ENCODE results near the gene DNAH10. TPM values are rescaled to one million over a fixed set of nuclear protein-coding genes. Genes with fewer than 3 reads are reported as not detected.

DNAH10 gene
- polyA plus RNA-seq, 2 of the 4 experiments (the other 2 are of a cell fraction), result 0.14 to 0.39 TPM

- TF ChIP-seq SREBF2 (IDR thresholded peaks at IDR 0.05), result no peak
- TF ChIP-seq PBX3 (IDR thresholded peaks at IDR 0.05), result no peak
- TF ChIP-seq NFE2L2 (conservative IDR thresholded peaks at IDR 0.05; ENCODE audit: low read length), result no peak
- TF ChIP-seq JUNB (IDR thresholded peaks at IDR 0.05), result no peak
- TF ChIP-seq HES2 (IDR thresholded peaks at IDR 0.05), result no peak
- TF ChIP-seq MAFK (IDR thresholded peaks at IDR 0.05; ENCODE audit: partially characterized antibody), result no peak
- no peak for TF ChIP-seq CTCF (IDR thresholded peaks at IDR 0.05)
- TF ChIP-seq ZNF302 (CRISPR knock-in tag; IDR thresholded peaks at IDR 0.05), result no peak
Observed at GRCh38 chr12:123723011-123723410, 39.1 kb upstream of the DNAH10 start (continued).

GRCh38 chr12:123723765-123724164, 38.3 kb upstream of the DNAH10 start:
- ATAC-seq (no peak), DNase-seq (ENCODE audit: low read depth in 1 of 2, low spot score in 1 of 2) (no peak), FAIRE-seq (no peak)
- Histone ChIP-seq H3K4me2 (no peak overlapping the region), H3K9me3 (no peaks in the 10 kb centered on the region), H3K4me3 (no peak overlapping the region), H3K4me1 (no peaks in the 10 kb centered on the region), H3K27ac (no peak overlapping the region)
- ChIA-PET POLR2A (no interaction called here), CTCF (interaction anchor here (1.6 kb wide), 1 partner anchor 16 kb away, joined by 3 read pairs; no protein-coding TSS in a partner anchor)
- TF ChIP-seq PHF8 (IDR thresholded peaks at IDR 0.05; ENCODE audit: borderline replicate concordance, low read depth) (no peak), ZNF302 (CRISPR knock-in tag; IDR thresholded peaks at IDR 0.05) (no peak), CBX8 (IDR thresholded peaks at IDR 0.05) (no peak), NPAS2 (CRISPR knock-in tag; IDR thresholded peaks at IDR 0.05; ENCODE audit: borderline replicate concordance) (no peak), MAX (IDR thresholded peaks at IDR 0.05) (no peak), CHD4 (IDR thresholded peaks at IDR 0.05; ENCODE audit: borderline replicate concordance) (no peak), MYC (IDR thresholded peaks at IDR 0.05; ENCODE audit: borderline replicate concordance, low read length) (no peak), BHLHE40 (IDR thresholded peaks at IDR 0.05; ENCODE audit: low read depth, low read length) (no peak), KDM1A (IDR thresholded peaks at IDR 0.05; ENCODE audit: low read depth) (no peak), MAFK (IDR thresholded peaks at IDR 0.05; ENCODE audit: partially characterized antibody) (no peak), EHMT2 (IDR thresholded peaks at IDR 0.05; ENCODE audit: low read depth) (no peak)
- 91% methylated on average over 5 of the region's 5 CpGs for WGBS (ENCODE audit: missing lambda C conversion rate)

GRCh38 chr12:123726244-123726643, 35.9 kb upstream of the DNAH10 start:
- TF ChIP-seq BHLHE40 (IDR thresholded peaks at IDR 0.05; ENCODE audit: low read depth, low read length) (no peak), ZSCAN20 (CRISPR knock-in tag; IDR thresholded peaks at IDR 0.05) (no peak), MAFK (IDR thresholded peaks at IDR 0.05; ENCODE audit: partially characterized antibody) (no peak), HOXB13 (CRISPR knock-in tag; IDR thresholded peaks at IDR 0.05; ENCODE audit: low read depth) (no peak), MAX (IDR thresholded peaks at IDR 0.05) (no peak), MAZ (IDR thresholded peaks at IDR 0.05; ENCODE audit: borderline replicate concordance, low read depth, low read length) (no peak), USF2 (IDR thresholded peaks at IDR 0.05) (no peak), RAD21 (conservative IDR thresholded peaks at IDR 0.05 in 1 of 2, IDR thresholded peaks at IDR 0.05 in 1 of 2) (no peak), FOXS1 (CRISPR knock-in tag; IDR thresholded peaks at IDR 0.05) (no peak), CTCF (IDR thresholded peaks at IDR 0.05) (no peak), RFX5 (IDR thresholded peaks at IDR 0.05) (no peak)
- H3K4me1 ChIP-seq, result no peaks in the 10 kb centered on the region
- no peak overlapping the region for H3K4me3 ChIP-seq
- no peaks in the 10 kb centered on the region for H3K9me3 ChIP-seq
- ChIA-PET CTCF (no interaction called here), POLR2A (no interaction called here)
- WGBS (ENCODE audit: missing lambda C conversion rate), result 63% methylated on average over 2 of the region's 2 CpGs
- H3K4me2 ChIP-seq, result no peak overlapping the region
- DNase-seq (ENCODE audit: low read depth in 1 of 2, low spot score in 1 of 2) (no peak), ATAC-seq (no peak), FAIRE-seq (no peak)
- H3K27ac ChIP-seq, result no peak overlapping the region
